NCI-H1105 (cell line): ENCODE results near the gene ARHGEF10L.

Experiments used
- DNase-seq: peaks from one replicate; lab custom pipeline; 2025; lab: John Stamatoyannopoulos, UW

Gene ARHGEF10L

GRCh38 chr1:17568014-17568900, 28.8 kb downstream of the ARHGEF10L start:
- DNase-seq: no peak

GRCh38 chr1:17569200-17570139, 30.0 kb downstream of the ARHGEF10L start:
- DNase-seq: no peak

GRCh38 chr1:17570228-17570627, 30.7 kb downstream of the ARHGEF10L start:
- DNase-seq: no peak

DNA sequence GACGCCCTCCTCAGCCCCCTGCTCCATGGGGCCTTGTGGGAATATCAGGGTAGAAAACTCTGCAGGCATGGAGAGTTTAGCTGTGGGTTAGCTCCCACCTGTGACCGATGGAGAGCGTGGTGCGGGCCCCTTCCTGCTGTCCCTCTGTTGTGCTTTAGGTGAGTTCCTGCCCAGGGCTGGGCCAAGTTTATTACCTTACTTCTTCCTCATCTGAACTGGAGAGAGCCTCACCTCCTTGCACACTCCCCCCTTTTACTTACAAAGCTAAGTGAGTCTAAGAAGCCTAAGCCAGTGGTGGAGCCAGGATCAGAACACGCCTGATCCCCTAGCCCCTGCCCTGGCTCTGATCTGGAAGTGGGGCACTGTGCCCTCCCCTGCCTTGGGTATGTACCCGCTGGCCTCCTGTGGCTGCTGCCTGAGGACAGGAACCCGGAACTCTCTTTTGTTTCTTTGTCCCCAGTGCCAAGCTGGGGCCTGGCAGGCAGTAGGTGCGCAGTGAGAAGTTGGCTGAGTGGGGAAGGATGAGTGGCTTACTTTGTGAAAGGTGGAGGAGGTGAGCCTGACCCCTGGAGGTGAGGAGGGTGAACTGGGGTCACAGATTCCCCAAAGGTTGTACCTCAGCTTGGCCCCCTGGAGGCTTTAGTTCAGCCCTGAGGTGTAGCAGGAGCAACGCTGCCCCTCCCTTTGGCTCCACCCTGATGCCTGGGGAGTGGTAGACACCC, 32.9 kb downstream of the ARHGEF10L start:
- DNase-seq: no peak

- no peak for DNase-seq
Observed at GRCh38 chr1:17573518-17574041, 34.1 kb downstream of the ARHGEF10L start.

- no peak for DNase-seq
Observed at GRCh38 chr1:17574516-17574915, 35.0 kb downstream of the ARHGEF10L start.

- DNase-seq: no peak
Observed at GRCh38 chr1:17575797-17576518, 36.5 kb downstream of the ARHGEF10L start.

- DNase-seq: no peak
Observed at GRCh38 chr1:17576519-17576853, 37.0 kb downstream of the ARHGEF10L start.

DNA sequence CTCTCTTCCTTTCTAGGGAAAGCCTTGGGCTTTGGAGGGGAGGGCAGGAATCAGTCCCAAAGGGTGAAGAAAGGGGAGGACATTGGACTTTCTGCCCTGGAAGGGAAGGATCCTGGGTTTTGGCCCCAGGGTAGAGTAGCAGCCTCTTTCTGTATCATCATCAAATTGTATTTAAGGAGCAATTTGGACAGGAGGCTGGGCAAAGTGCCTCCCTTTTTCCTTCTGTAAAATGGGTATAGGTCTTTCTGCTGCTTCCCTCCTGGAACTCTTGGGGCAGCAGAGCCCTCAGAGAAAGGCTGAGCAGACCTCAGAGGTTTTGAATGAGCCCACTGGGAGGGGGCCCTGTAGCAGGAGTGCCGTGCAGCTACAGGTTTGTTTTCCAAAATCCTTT, 38.4 kb downstream of the ARHGEF10L start:
- DNase-seq: no peak

DNA sequence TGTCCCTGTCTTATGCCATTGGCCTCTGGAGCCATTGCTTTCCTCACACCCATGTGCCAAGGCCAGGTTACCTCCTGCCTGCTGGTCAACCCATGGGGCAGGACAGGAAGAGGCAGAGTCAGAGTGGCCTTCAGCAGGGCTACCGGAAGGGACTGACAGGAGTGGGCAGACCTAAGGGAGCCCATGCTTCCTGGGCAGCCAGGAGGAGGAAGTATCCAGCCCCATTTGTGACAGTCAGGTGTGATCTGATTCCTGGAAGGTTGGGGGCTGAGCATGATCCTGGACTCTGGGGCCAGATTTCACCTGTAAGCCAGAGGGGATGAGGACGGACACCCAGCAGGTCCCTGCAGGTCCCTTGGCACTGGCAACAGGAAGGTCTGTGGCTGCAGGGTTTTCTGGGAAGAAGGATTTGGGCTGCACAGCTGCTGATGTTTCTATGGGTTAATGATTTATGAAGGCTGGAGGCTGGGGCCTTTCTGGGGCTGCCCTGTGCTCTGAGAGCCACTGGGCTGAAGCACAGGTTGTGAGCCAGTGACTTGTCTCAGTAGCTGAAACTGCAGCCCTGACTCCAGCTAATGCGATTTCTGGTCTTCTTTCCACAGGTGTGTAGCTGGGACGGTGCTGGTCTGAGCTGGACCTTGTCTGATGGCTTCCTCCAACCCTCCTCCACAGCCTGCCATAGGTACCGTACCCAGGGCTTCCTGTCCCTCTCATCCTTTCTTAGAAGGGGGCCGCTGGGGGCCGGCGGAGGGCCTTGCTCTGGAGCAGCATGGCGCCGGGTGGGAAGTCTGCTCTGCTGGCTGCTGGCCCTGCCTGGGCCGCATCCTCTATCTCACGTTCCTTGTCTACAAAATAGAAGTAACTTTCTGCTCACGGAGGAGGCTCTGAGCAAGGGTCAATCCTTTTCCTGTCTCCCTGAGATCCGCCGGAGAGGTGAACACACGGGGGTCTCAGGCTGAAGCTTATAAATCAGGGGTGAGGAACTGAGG, 40.7 kb downstream of the ARHGEF10L start:
- no peak for DNase-seq

DNA sequence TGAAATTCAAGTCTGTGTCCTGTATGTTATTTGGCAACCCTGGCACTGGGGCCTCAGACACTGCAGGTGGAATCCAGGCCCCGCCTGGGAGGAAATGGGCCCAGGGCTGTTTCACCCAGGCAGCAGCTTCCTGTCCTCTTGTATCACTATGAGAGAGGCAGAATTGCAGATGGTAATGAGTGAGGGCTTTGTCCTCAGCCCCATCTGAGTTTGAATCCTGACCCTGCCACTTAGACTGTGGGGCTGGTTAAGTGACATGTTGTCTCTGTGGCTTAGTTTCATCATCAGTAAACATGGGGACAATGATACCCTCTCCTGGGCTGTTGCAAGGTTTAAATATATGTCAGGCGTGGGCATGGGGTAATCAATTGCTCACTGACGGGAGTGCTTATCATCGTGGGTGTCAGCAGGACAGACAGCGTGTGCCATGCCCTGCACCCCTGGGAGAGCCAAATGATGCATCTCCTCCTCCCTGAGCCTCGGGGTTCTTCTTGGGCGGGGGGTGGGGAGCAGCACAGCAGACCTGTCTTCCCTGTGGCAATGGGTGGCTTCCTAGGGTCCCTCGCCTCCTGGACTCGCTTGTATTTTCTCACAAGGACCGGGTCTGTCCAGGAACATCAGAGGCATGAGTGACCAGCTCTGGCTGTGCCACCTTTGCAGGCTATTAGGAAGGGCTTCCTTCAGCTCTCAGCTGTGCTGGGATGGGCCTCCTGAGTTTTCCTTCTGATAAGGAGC, 42.1 kb downstream of the ARHGEF10L start:
- DNase-seq: no peak

DNA sequence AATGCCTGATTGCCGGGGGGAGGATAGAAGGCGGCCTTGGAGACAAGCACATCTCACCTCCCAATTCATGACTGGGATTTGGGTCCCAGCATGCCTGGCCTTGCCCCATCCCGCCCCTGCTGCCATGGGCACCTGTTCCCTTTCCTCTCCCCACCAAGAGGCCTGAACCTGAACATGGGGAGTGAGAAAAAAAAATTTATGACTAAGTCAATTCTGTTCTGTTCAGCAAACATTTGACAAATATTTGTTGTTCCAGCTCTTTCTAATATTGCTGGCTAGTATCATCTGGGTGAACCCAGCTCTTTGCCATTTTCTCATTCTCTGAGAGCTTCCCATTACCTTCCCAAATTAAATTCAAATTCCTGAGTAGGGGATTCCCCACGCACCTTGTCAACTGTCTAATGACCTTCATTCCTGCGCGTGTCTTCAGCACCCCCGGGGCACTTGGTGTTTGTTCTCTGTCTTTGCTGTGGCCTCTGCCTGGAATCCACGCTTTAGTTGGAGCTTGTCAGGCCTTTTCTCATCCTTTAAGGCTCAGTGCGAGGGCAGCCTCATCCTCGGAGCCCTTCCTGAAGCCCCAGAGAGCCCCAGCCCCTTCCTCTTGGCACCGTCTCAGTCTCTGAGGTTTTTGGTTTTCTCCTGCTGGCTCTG, 42.8 kb downstream of the ARHGEF10L start:
- DNase-seq: no peak

GRCh38 chr1:17584539-17584938, 45.0 kb downstream of the ARHGEF10L start:
- no peak for DNase-seq

DNA sequence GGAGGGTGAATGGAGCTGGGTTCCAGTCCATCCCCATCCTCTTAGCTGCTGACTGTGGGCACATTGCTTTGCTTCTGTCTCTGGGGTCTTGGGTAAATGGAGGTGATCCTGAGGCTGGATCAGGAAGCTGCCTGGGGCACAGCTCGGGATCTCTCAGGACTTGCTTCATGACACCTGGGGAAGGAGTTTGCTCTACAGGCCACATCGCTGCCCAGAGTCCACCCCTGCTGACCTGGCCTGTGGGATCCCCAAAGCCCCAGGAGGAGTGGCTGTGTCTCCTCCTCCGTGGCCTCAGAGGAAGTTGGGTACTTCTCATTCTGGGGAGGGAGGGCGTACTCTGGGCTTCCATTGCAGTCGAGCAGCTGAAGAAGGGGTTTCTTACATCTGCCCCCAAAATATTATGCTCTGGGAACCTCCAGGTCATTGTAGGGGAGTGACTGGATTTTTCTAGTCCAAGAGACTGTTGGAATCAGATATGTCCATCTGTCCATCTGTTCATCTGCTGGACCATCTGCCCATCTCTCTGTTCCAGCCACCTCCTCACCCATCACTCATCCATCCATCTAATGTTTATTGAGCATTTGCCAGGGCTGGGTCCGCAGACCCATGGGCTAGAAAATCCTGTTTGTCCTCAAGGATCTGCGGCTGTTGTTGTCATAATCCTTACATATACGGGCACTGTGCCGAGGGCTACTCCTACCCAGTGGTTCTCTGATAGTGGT, 45.9 kb downstream of the ARHGEF10L start:
- no peak for DNase-seq

GRCh38 chr1:17586172-17586964, 46.9 kb downstream of the ARHGEF10L start:
- no peak for DNase-seq

DNA sequence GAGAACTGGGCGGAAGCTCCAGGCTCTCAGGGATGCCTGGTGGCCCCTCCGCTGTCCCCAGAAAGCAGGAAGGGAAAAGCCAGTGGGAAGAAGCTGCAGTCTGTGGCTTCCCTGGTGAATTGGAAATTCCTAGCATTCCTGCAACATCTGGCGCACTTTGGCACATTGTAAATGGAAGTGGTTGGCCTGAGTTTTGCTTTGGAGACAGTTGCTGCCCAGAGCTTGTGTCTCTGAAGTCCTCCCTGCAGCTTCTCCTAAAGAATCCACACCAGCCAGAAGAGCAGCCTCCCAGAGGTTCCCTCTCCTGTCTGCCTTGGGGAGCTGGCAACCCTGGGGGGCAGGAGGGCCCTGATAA, 48.2 kb downstream of the ARHGEF10L start:
- DNase-seq: no peak

- no peak for DNase-seq
Observed at GRCh38 chr1:17588048-17588871, 48.8 kb downstream of the ARHGEF10L start.
